LHCN-M2 (cell line): ENCODE data around the gene ACSL4. TPM values are rescaled to one million over a fixed set of nuclear protein-coding genes. Genes with fewer than 3 reads are reported as not detected.

Source experiments
- DNase-seq: peaks from one replicate; pipeline ENCODE4 v3.0.0-alpha.2; 2012; ENCODE audit warnings: low read depth
- total RNA-seq: library from RNA; depleted of rRNA; stranded (reverse); fragments of >200 nt; gene quantifications from 2 replicates; pipeline ENCODE4 v1.2.3, GENCODE V29; 2014; rRNA removed

Gene ACSL4
- total RNA-seq, 1 experiment from 2014 or later = 109 TPM

GRCh38 chrX:109614951-109615350 is 118.1 kb downstream of the ACSL4 start:
- peak; percentile 25 for DNase-seq

GRCh38 chrX:109601486-109601885 is 131.6 kb downstream of the ACSL4 start:
- no peak for DNase-seq

- DNase-seq = peak; percentile 17
Observed at GRCh38 chrX:109600237-109600651, 132.8 kb downstream of the ACSL4 start.

- DNase-seq = no peak
Observed at GRCh38 chrX:109596015-109596414, 137.0 kb downstream of the ACSL4 start.

Other genes starting within 250 kb of the ACSL4 start
- gene NXT2, start 196.4 kb downstream of the ACSL4 start, total RNA-seq = 10.8 and 13.1 TPM in 2 replicates
- gene KCNE5, start 108.1 kb downstream of the ACSL4 start, total RNA-seq = 0.06 and 0.29 TPM in 2 replicates